ENCODE measurements around the gene LNPEP.

- TF ChIP-seq CTCF (IDR thresholded peaks at IDR 0.05) = no peak
- no peak for TF ChIP-seq EZH2 (IDR thresholded peaks at IDR 0.05; ENCODE audit: borderline replicate concordance, insufficient read depth, low read depth, low read length, poor library complexity, severe bottlenecking)
Observed at GRCh38 chr5:97065475-97065874, 129.6 kb downstream of the LNPEP start.

Data from B cell (primary cell).